GM08714 (cell line): Measurements from ENCODE around the gene HMX1.

Experiments used
- H3K4me3 ChIP-seq: fragments of 200-500 bp; sonication (Bioruptor generic); 2 replicates; pipeline ENCODE4 v1.5.1; 2014; ENCODE audit warnings: mild to moderate bottlenecking, low read length, inconsistent platforms
- ZNF274 ChIP-seq: IDR thresholded peaks from 2 replicates; pipeline ENCODE4 v1.6.1; 2012; ENCODE audit warnings: mild to moderate bottlenecking, low read depth, low read length

The HMX1 gene

DNA sequence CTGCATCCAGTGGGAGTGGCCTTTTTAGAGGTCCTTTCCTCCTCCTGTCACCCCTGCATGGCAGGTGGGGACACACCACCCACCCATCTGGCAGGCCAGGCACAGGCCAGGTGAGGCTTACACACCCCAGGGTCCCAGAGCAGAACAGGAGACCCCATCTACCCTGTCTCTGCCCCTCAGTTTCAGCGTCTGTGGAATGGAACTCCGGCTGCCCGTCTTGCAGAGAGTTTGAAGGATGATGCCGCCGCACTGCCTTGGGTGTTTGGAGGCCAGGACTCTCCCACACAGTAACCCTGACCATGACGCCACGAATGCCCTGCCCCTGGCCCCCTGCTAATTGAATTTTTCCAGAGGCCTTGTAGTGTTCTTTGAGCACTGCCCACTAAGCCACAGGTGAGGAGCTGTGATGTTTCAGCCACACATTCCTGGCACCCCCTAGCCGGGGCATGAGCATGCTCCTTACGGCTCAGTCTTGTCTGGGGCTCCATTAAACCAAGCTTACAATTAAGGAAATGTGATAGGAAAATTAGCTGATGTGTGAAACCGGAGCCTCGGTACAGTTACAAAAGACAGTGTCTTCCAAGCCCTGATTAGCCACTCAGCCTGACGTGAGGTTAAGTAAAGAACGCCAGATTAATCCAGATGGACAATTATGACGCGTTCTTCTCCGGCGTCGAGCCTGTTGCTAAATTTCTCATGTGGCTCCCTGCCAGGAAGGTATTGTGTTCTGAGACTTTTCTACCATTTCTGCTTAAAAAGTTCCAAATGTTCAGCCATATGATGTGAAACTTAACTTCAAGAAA is 39.3 kb downstream of the HMX1 start:
- H3K4me3 ChIP-seq = no peak overlapping the region
- TF ChIP-seq ZNF274 = no peak

GRCh38 chr4:8831221-8832112 is 40.2 kb downstream of the HMX1 start:
- H3K4me3 ChIP-seq = no peak overlapping the region
- TF ChIP-seq ZNF274 = no peak

- no peak for TF ChIP-seq ZNF274
Observed at GRCh38 chr4:8830611-8831200, 40.9 kb downstream of the HMX1 start.

GRCh38 chr4:8830056-8830455 is 41.6 kb downstream of the HMX1 start:
- H3K4me3 ChIP-seq = no peak overlapping the region
- TF ChIP-seq ZNF274 = no peak

More at GRCh38 chr4:8830611-8831200, 40.9 kb downstream of the HMX1 start:
- H3K4me3 ChIP-seq = no peak overlapping the region

DNA sequence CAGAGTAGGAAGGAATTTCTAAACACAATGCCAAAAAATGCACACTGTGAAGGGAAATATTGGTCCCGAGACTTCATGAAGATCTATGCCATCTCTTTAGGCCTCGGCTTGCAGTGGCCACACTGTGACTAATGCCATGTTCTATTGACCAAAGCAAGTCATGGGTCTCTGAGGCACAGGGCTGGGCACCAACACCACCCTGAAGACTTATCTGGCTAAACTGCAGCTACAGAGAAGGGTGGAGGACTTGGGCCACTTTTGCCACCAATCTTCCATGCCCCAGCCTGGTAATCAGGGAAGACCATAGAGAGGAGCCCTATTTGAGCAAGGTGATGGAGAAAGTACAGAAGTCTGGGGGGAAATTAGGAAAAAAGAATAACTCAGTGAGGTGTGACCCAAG is 42.1 kb downstream of the HMX1 start:
- no peak overlapping the region for H3K4me3 ChIP-seq
- no peak for TF ChIP-seq ZNF274

DNA sequence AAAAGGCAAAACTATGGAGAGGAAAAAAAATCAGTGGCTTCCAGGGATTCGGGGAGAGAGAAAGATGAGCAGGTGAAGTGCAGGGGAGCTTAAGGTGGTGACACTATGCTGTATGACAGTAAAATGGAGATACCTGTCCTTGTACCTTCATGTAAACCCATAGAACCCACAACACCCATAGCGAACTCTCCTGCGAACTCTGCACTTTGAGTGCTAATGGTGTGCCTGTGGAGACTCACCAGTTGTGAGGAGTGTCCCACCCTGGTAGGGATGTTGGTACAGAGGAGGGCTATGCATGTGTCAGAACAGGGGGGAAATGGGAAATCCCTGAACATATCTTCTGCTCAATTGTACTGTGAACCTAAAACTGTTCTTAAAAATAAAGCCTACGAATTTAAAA is 42.8 kb downstream of the HMX1 start:
- TF ChIP-seq ZNF274 = no peak
- H3K4me3 ChIP-seq = no peak overlapping the region

- no peak for TF ChIP-seq ZNF274
- H3K4me3 ChIP-seq = no peak overlapping the region
Observed at GRCh38 chr4:8821151-8821950, 50.3 kb downstream of the HMX1 start.

- no peak overlapping the region for H3K4me3 ChIP-seq
- TF ChIP-seq ZNF274 = no peak
Observed at GRCh38 chr4:8820178-8821102, 51.2 kb downstream of the HMX1 start.

DNA sequence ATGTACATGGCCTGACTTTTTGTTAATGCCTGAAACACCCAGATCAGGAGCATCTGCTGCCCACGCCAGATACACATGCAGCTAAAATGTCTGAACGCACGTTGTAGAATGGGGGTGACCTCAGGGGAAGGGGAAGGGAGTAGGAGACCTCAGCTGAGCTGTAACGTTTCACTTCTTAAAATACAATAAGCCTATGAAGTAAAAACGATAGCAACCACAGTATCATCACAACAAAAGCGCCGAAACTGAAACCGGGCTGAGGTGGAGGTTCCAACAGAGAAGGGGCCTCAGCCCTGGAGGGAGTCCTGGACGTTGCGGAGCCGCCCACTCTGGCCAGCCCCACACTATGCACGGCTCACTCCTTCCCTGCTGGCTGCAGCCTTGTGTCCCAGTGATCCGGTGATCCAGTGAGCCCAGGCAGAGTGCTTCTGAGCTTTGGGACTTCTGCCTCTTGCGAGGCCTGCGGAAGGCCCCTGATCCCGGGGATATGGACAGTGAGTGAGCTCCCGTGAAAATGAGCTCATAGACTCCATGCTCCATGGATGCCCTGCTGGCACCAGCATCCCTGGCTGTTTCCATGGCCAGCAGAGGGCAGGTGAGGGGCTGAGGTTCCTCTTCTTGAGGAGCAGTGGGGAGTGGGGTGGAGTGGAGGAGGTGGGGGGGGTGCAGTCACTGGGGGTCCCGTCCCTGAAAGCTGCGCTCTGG is 52.0 kb downstream of the HMX1 start:
- H3K4me3 ChIP-seq = no peak overlapping the region
- TF ChIP-seq ZNF274 = no peak

DNA sequence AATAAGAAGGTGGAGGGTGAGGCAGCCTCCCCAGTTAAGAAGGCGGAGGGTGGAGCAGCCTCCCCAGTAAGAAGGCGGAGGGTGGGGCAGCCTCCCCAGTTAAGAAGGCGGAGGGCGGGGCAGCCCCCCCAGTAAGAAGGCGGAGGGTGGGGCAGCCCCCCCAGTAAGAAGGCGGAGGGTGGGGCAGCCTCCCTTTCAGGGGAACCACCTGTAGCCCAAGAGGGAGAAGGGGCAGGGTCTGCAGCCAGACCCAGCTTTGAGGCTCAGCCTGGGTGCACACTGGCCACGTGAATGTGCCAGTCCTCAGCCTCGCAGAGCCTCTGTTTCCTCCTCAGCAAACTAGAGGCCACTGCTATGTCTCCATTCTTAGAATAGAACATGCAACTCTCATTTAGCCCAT is 52.6 kb downstream of the HMX1 start:
- TF ChIP-seq ZNF274 = no peak
- H3K4me3 ChIP-seq = no peak overlapping the region

GRCh38 chr4:8818063-8818881 is 53.4 kb downstream of the HMX1 start:
- no peak overlapping the region for H3K4me3 ChIP-seq
- TF ChIP-seq ZNF274 = no peak

- no peak for TF ChIP-seq ZNF274
- H3K4me3 ChIP-seq = no peak overlapping the region
Observed at GRCh38 chr4:8817813-8818062, 53.9 kb downstream of the HMX1 start.
